PFSK-1 (cell line): Measurements from ENCODE around the gene IRF5.

Experiments
- POLR2AphosphoS5 ChIP-seq: IDR thresholded peaks from 2 replicates; pipeline ENCODE4 v1.6.1; 2012; ENCODE audit warnings: low read depth, mild to moderate bottlenecking, control low read depth, low read length, moderate library complexity
- TAF1 ChIP-seq: IDR thresholded peaks from 2 replicates; pipeline ENCODE4 v1.6.1; 2012; ENCODE audit warnings: low read length, control low read depth, borderline replicate concordance; ENCODE audit not compliant: insufficient read depth
- TF ChIP-seq, protein P1 (sequence below), 2 experiments: IDR thresholded peaks; 2 replicates each; pipeline versions ENCODE4 v1.6.1 to v1.8.0; 2011 to 2012; ENCODE audit warnings: low read depth in 2 of 2, low read length in 2 of 2, control low read depth in 1 of 2, inconsistent platforms in 1 of 2, mild to moderate bottlenecking in 1 of 2, moderate library complexity in 1 of 2; ENCODE audit not compliant: insufficient read depth in 1 of 2

DNA sequence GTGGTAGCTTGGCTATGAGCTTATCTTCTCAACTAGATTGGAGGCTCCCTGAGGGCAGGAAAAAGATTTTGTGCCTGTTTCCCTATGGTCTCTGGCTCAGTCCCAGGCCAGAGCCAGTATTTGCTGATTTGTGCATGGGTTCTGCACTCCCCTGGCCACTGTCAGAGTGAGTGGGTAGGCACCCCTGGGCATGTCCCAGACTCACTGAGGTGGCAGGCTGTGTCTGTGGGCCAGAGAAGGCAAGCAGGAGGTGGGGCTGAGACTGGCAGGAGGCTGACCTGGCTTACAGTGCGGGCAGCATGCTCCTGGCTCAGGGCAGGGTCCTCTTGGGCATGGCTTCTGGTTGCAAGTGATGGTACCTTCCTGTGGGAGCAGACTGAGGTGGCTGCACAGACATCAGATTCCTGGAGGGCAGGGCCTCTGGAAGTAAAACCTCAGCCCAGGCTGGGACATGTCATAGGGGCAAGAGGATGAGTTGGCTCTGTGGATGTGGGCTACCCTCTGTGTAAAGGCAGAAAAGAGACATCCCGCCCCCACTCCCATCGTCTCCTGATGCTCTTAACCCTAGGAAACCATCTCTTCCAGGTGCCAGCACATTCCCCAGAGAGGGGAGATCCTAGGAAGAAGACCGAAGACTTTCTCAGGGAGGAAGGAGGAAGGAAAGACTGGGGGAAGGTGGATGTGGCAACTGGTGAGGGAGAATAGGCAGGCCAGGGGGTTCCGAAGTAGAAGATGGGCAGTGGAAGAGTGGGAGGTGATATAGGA is 31.5 kb upstream of the IRF5 start:
- no peak for TF ChIP-seq POLR2AphosphoS5
- TF ChIP-seq, protein P1, sequence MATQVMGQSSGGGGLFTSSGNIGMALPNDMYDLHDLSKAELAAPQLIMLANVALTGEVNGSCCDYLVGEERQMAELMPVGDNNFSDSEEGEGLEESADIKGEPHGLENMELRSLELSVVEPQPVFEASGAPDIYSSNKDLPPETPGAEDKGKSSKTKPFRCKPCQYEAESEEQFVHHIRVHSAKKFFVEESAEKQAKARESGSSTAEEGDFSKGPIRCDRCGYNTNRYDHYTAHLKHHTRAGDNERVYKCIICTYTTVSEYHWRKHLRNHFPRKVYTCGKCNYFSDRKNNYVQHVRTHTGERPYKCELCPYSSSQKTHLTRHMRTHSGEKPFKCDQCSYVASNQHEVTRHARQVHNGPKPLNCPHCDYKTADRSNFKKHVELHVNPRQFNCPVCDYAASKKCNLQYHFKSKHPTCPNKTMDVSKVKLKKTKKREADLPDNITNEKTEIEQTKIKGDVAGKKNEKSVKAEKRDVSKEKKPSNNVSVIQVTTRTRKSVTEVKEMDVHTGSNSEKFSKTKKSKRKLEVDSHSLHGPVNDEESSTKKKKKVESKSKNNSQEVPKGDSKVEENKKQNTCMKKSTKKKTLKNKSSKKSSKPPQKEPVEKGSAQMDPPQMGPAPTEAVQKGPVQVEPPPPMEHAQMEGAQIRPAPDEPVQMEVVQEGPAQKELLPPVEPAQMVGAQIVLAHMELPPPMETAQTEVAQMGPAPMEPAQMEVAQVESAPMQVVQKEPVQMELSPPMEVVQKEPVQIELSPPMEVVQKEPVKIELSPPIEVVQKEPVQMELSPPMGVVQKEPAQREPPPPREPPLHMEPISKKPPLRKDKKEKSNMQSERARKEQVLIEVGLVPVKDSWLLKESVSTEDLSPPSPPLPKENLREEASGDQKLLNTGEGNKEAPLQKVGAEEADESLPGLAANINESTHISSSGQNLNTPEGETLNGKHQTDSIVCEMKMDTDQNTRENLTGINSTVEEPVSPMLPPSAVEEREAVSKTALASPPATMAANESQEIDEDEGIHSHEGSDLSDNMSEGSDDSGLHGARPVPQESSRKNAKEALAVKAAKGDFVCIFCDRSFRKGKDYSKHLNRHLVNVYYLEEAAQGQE (IDR thresholded peaks at IDR 0.05; ENCODE audit: insufficient read depth in 1 of 2, low read depth in 2 of 2, low read length in 2 of 2) = no peak
- no peak for TF ChIP-seq TAF1
